HEK293T (cell line): ENCODE data around the gene ALPG.

Source experiments
- FOXK2 ChIP-seq: fragments of 450-650 bp; IDR thresholded peaks from 2 replicates; pipeline ENCODE4 v1.6.1; 2016; ENCODE audit warnings: mild to moderate bottlenecking
- SP1 ChIP-seq: fragments of 450-650 bp; IDR thresholded peaks from 2 replicates; pipeline ENCODE4 v1.6.1; 2017
- TF ChIP-seq, protein P1 (sequence below): fragments of 450-650 bp; IDR thresholded peaks from 2 replicates; pipeline ENCODE4 v1.6.1; 2016

DNA sequence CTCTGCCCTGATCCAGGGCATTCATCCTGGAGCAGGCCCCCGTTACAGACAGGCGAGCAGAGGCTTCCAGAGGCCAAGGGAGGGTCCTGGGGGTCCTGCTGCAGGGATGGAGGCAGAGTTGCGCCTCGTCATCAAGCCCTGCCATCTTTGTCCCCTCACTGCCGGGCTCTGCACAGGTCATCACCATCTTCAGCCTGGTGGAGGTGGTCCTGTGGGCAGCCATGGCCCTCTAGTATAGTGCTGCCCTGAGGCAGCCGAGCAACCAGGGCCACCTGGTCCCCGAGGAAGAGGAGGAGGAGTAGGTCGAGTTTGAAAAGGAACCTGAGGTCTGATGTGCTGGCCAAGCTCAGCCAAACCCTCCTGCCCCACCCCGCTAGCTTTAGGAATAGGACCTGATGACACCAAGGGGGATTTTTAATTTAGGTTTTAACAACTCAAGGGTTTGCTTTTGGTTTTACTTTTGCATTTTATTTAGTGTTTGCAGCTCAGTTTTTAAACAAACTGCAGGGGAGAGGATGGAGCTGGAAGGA is 40.5 kb downstream of the ALPG start:
- no peak for TF ChIP-seq FOXK2
- no peak for TF ChIP-seq SP1
- TF ChIP-seq, protein P1, sequence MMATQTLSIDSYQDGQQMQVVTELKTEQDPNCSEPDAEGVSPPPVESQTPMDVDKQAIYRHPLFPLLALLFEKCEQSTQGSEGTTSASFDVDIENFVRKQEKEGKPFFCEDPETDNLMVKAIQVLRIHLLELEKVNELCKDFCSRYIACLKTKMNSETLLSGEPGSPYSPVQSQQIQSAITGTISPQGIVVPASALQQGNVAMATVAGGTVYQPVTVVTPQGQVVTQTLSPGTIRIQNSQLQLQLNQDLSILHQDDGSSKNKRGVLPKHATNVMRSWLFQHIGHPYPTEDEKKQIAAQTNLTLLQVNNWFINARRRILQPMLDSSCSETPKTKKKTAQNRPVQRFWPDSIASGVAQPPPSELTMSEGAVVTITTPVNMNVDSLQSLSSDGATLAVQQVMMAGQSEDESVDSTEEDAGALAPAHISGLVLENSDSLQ: no peak
